Keratinocyte (primary cell): ENCODE data around the gene SLC28A3. TPM values are rescaled to one million over a fixed set of nuclear protein-coding genes. Genes with fewer than 3 reads are reported as not detected.

Source experiments
- DNase-seq: peaks from one replicate; pipeline ENCODE4 v3.0.0-alpha.2; 2011; ENCODE audit warnings: low read depth, missing footprints, low spot score
- FAIRE-seq: peaks from 2 replicates; lab custom pipeline; 2011; peaks lifted over from hg19 to GRCh38; lab: Jason Lieb, UNC
- H2AFZ ChIP-seq: 2 replicates; pipeline ENCODE4 v1.6.0; 2012; ENCODE audit warnings: low read length, control low read depth, inconsistent platforms; ENCODE audit not compliant: control insufficient read depth
- H3K27ac ChIP-seq: 2 replicates; pipeline ENCODE4 v1.5.1; 2011; ENCODE audit warnings: low read length; ENCODE audit not compliant: control insufficient read depth, insufficient read depth
- H3K27me3 ChIP-seq: 3 replicates; pipeline ENCODE4 v1.6.0; 2011; ENCODE audit warnings: low read length; ENCODE audit not compliant: control insufficient read depth, insufficient read depth; ENCODE audit errors: extremely low read depth
- H3K36me3 ChIP-seq, 2 experiments: 2 replicates in 1 of 2; 3 replicates in 1 of 2; pipeline ENCODE4 v1.5.1; 2011; ENCODE audit warnings: low read length in 2 of 2, mild to moderate bottlenecking in 1 of 2; ENCODE audit not compliant: control insufficient read depth in 2 of 2, insufficient read depth in 2 of 2; ENCODE audit errors: extremely low read depth in 1 of 2
- H3K4me1 ChIP-seq: 3 replicates; pipeline ENCODE4 v1.5.1; 2011; ENCODE audit warnings: low read length; ENCODE audit not compliant: control insufficient read depth, insufficient read depth; ENCODE audit errors: extremely low read depth
- H3K4me2 ChIP-seq: 3 replicates; pipeline ENCODE4 v1.6.0; 2011; ENCODE audit warnings: low read depth, low read length; ENCODE audit not compliant: control insufficient read depth, insufficient read depth; ENCODE audit errors: extremely low read depth
- H3K4me3 ChIP-seq, 3 experiments: fragments of 200-600 bp in 1 of 3; sonication (generic) in 1 of 3; 2 replicates in 2 of 3; 3 replicates in 1 of 3; pipeline ENCODE4 v1.5.1; 2011 to 2016; ENCODE audit warnings: low read length in 3 of 3, mild to moderate bottlenecking in 3 of 3, control low read depth in 2 of 3, inconsistent platforms in 1 of 3, low read depth in 1 of 3, mixed read lengths in 1 of 3, mixed run types in 1 of 3, moderate library complexity in 1 of 3; ENCODE audit not compliant: control insufficient read depth in 2 of 3, insufficient read depth in 2 of 3; ENCODE audit errors: extremely low read depth in 1 of 3
- H3K79me2 ChIP-seq: 2 replicates; pipeline ENCODE4 v1.6.0; 2012; ENCODE audit warnings: low read length; ENCODE audit not compliant: control insufficient read depth, insufficient read depth
- H3K9ac ChIP-seq: 3 replicates; pipeline ENCODE4 v1.6.0; 2011; ENCODE audit warnings: low read length; ENCODE audit not compliant: control insufficient read depth, insufficient read depth; ENCODE audit errors: extremely low read depth
- H3K9me1 ChIP-seq: 3 replicates; pipeline ENCODE4 v1.6.0; 2011; ENCODE audit warnings: low read length; ENCODE audit not compliant: control insufficient read depth, insufficient read depth; ENCODE audit errors: extremely low read depth
- H3K9me3 ChIP-seq: 2 replicates; pipeline ENCODE4 v1.5.1; 2012; ENCODE audit warnings: low read depth, low read length; ENCODE audit not compliant: control insufficient read depth
- H4K20me1 ChIP-seq: 3 replicates; pipeline ENCODE4 v1.6.0; 2011; ENCODE audit warnings: low read length; ENCODE audit not compliant: control insufficient read depth, insufficient read depth; ENCODE audit errors: extremely low read depth
- CTCF ChIP-seq, 3 experiments: IDR thresholded peaks in 1 of 3; conservative IDR thresholded peaks in 1 of 3; optimal IDR thresholded peaks in 1 of 3; 2 replicates in 2 of 3; 3 replicates in 1 of 3; pipeline versions ENCODE3 to v1.5.1; 2011; ENCODE audit warnings: low read length in 3 of 3, mild to moderate bottlenecking in 3 of 3, moderate library complexity in 2 of 3, control low read depth in 1 of 3, inconsistent platforms in 1 of 3; ENCODE audit not compliant: insufficient read depth in 2 of 3; ENCODE audit errors: extremely low read depth in 1 of 3
- EZH2 ChIP-seq: IDR thresholded peaks from one replicate; pipeline ENCODE4 v1.6.1; 2012; ENCODE audit warnings: inconsistent platforms, mild to moderate bottlenecking, low read length, moderate library complexity
- dilution Hi-C: fragments of 300-500 bp; cut with MboI; formaldehyde crosslinking; loops from one replicate; pipeline ENCODE4 v1.7.0; 2020; ENCODE audit warnings: low sequenced_read_pairs; ENCODE audit not compliant: extremely low pct_ligation_motif_present
- polyA plus RNA-seq, 5 experiments: library from polyadenylated mRNA; depleted of rRNA in 3 of 5; stranded (reverse) in 3 of 5; stranded (forward) in 1 of 5; unstranded in 1 of 5; fragments of >200 nt; gene quantifications; 1 replicate in 1 of 5; 2 replicates in 3 of 5; 3 replicates in 1 of 5; pipeline versions ENCODE4 v1.2.1 to v1.2.3, GENCODE V29; 2011 to 2012; ENCODE audit warnings: missing spikeins in 2 of 5, low read depth in 1 of 5, low replicate concordance in 1 of 5

The SLC28A3 gene
- polyA plus RNA-seq, 1 donor (not counting 4 experiments of a cell fraction or from before 2014, with no cell fraction given): 2.4 TPM

- H3K79me2 ChIP-seq: no peaks in the 10 kb centered on the region
Observed at GRCh38 chr9:84258371-84258770, 82.2 kb downstream of the SLC28A3 start.

GRCh38 chr9:84255696-84256095 is 84.9 kb downstream of the SLC28A3 start:
- no peak for FAIRE-seq

More at GRCh38 chr9:84258371-84258770, 82.2 kb downstream of the SLC28A3 start:
- no peaks in the 10 kb centered on the region for H3K9me1 ChIP-seq
- no peak overlapping the region for H2AFZ ChIP-seq
- dilution Hi-C loops: no loop called here
- H3K27me3 ChIP-seq: no peaks in the 10 kb centered on the region
- H3K4me3 ChIP-seq: no peak overlapping the region
- no peak overlapping the region for H3K4me2 ChIP-seq
- no peak overlapping the region for H3K9ac ChIP-seq
- H3K36me3 ChIP-seq: no peaks in the 10 kb centered on the region
- no peak for FAIRE-seq
- H3K27ac ChIP-seq: no peak overlapping the region
- H3K4me1 ChIP-seq: peaks cover 5% of the 10 kb centered on the region
- no peaks in the 10 kb centered on the region for H4K20me1 ChIP-seq
- H3K9me3 ChIP-seq: no peaks in the 10 kb centered on the region
- TF ChIP-seq EZH2 (no peak), CTCF (optimal IDR thresholded peaks at IDR 0.05 in 1 of 3, IDR thresholded peaks at IDR 0.05 in 1 of 3, conservative IDR thresholded peaks at IDR 0.05 in 1 of 3; ENCODE audit: extremely low read depth in 1 of 3, insufficient read depth in 2 of 3, low read length in 3 of 3) (no peak)
- no peak for DNase-seq

More at GRCh38 chr9:84255696-84256095, 84.9 kb downstream of the SLC28A3 start:
- dilution Hi-C loops: no loop called here
- no peaks in the 10 kb centered on the region for H3K36me3 ChIP-seq
- TF ChIP-seq EZH2 (no peak), CTCF (optimal IDR thresholded peaks at IDR 0.05 in 1 of 3, IDR thresholded peaks at IDR 0.05 in 1 of 3, conservative IDR thresholded peaks at IDR 0.05 in 1 of 3; ENCODE audit: extremely low read depth in 1 of 3, insufficient read depth in 2 of 3, low read length in 3 of 3) (no peak)
- peaks cover 5% of the 10 kb centered on the region for H3K4me1 ChIP-seq
- H2AFZ ChIP-seq: no peak overlapping the region
- no peak overlapping the region for H3K4me3 ChIP-seq
- no peak overlapping the region for H3K9ac ChIP-seq
- H3K9me3 ChIP-seq: no peaks in the 10 kb centered on the region
- no peaks in the 10 kb centered on the region for H3K27me3 ChIP-seq
- no peaks in the 10 kb centered on the region for H3K9me1 ChIP-seq
- no peaks in the 10 kb centered on the region for H4K20me1 ChIP-seq
- H3K4me2 ChIP-seq: no peak overlapping the region
- H3K27ac ChIP-seq: no peak overlapping the region
- H3K79me2 ChIP-seq: no peaks in the 10 kb centered on the region
- no peak for DNase-seq
